ENCODE measurements around the gene HOATZ.

Gene HOATZ

DNA sequence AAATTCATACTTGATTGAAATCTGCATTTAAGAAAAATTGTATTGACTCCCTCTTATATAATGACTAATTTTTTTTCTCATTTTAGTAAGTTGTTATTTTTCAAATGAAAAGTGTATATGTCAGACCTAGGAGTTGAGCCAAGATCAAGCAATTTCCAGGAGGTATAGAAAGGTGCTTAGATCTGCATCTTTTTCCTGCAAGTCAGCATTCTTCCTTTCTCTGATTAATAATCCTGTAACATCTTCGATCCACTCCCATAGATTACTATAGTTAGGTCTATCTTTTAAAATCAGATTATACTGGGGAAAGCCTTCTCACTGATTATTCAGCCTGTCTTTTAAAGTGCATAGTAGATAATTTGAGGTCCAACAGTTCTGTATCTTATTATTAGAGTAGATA, 12.7 kb downstream of the HOATZ start:
- Histone ChIP-seq H3K4me1 (ENCODE audit: control insufficient read depth, insufficient read depth, low read depth, low read length) (no peaks in the 10 kb centered on the region), H2BK120ac (ENCODE audit: low read depth, low read length) (no peak overlapping the region), H3K79me1 (replicated peaks; ENCODE audit: low read length, poor library complexity, severe bottlenecking) (no peaks in the 10 kb centered on the region), H3K27ac (ENCODE audit: low read length, poor library complexity, severe bottlenecking) (no peak overlapping the region), H3K4me3 (ENCODE audit: insufficient read depth in 1 of 2, low read depth in 1 of 2, low read length in 2 of 2) (no peak overlapping the region), H3K36me3 (ENCODE audit: control insufficient read depth in 1 of 2, insufficient read depth in 2 of 2, low read depth in 1 of 2, low read length in 2 of 2) (no peaks in the 10 kb centered on the region), H2BK15ac (ENCODE audit: low read depth, poor library complexity, severe bottlenecking) (no peak overlapping the region), H2AK5ac (ENCODE audit: low read length, severe bottlenecking) (no peak overlapping the region), H3K4ac (ENCODE audit: low read depth in 1 of 2, low read length in 2 of 2) (no peak overlapping the region), H3K4me2 (ENCODE audit: low read length, poor library complexity, severe bottlenecking) (no peak overlapping the region), H3K9me3 (ENCODE audit: control insufficient read depth, low read length) (no peaks in the 10 kb centered on the region), H2AFZ (ENCODE audit: low read depth, low read length) (no peak overlapping the region), H2BK12ac (ENCODE audit: low read length in 2 of 2) (no peak overlapping the region), H3K14ac (ENCODE audit: low read length in 2 of 2) (no peak overlapping the region), H3K18ac (ENCODE audit: low read depth in 1 of 2, low read length in 2 of 2) (no peak overlapping the region), H3K9ac (ENCODE audit: low read length) (peak overlapping the region; percentile 8), H4K91ac (ENCODE audit: low read length) (no peak overlapping the region), H2BK5ac (ENCODE audit: low read depth, low read length, poor library complexity, severe bottlenecking) (no peak overlapping the region), H4K8ac (ENCODE audit: low read length) (no peak overlapping the region), H3K23ac (ENCODE audit: low read length in 2 of 2) (no peak overlapping the region), H3K27me3 (ENCODE audit: control insufficient read depth in 1 of 2, insufficient read depth in 1 of 2, low read length in 2 of 2) (no peaks in the 10 kb centered on the region)
- no CpG with 5 or more reads among the region's 1 CpG for WGBS
- DNase-seq = no peak

DNA sequence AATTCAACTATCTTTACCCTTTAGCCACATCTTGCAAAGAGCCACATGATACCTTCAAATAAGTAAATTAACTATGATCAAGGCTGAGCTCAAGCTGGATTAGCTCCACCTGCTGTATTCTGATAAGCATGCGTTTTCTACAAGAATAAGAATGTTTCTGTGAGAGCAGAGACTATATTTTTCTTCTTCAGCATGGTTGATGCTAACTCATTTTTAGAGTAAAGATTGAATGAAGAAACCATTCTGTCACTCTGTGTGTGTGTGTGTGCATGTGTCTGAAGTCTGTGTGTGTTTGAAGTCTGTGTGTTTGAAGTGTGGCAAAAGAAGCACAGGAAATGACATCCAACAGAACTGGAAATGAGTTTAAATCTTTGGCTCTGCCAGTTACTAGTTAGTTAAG, 14.0 kb downstream of the HOATZ start:
- Histone ChIP-seq H3K4me1 (ENCODE audit: control insufficient read depth, insufficient read depth, low read depth, low read length) (no peaks in the 10 kb centered on the region), H3K4me3 (ENCODE audit: insufficient read depth in 1 of 2, low read depth in 1 of 2, low read length in 2 of 2) (no peak overlapping the region), H2BK120ac (ENCODE audit: low read depth, low read length) (no peak overlapping the region), H3K36me3 (ENCODE audit: control insufficient read depth in 1 of 2, insufficient read depth in 2 of 2, low read depth in 1 of 2, low read length in 2 of 2) (no peaks in the 10 kb centered on the region), H3K4ac (ENCODE audit: low read depth in 1 of 2, low read length in 2 of 2) (no peak overlapping the region), H2BK15ac (ENCODE audit: low read depth, poor library complexity, severe bottlenecking) (no peak overlapping the region), H3K4me2 (ENCODE audit: low read length, poor library complexity, severe bottlenecking) (no peak overlapping the region), H3K79me1 (replicated peaks; ENCODE audit: low read length, poor library complexity, severe bottlenecking) (no peaks in the 10 kb centered on the region), H2AFZ (ENCODE audit: low read depth, low read length) (no peak overlapping the region), H2BK5ac (ENCODE audit: low read depth, low read length, poor library complexity, severe bottlenecking) (no peak overlapping the region), H3K27ac (ENCODE audit: low read length, poor library complexity, severe bottlenecking) (no peak overlapping the region), H3K23ac (ENCODE audit: low read length in 2 of 2) (no peak overlapping the region), H2BK12ac (ENCODE audit: low read length in 2 of 2) (no peak overlapping the region), H3K9ac (ENCODE audit: low read length) (no peak overlapping the region), H2AK5ac (ENCODE audit: low read length, severe bottlenecking) (no peak overlapping the region), H3K27me3 (ENCODE audit: control insufficient read depth in 1 of 2, insufficient read depth in 1 of 2, low read length in 2 of 2) (no peaks in the 10 kb centered on the region), H4K91ac (ENCODE audit: low read length) (no peak overlapping the region), H3K18ac (ENCODE audit: low read depth in 1 of 2, low read length in 2 of 2) (no peak overlapping the region), H3K9me3 (ENCODE audit: control insufficient read depth, low read length) (no peaks in the 10 kb centered on the region), H3K14ac (ENCODE audit: low read length in 2 of 2) (no peak overlapping the region), H4K8ac (ENCODE audit: low read length) (no peak overlapping the region)
- 77% methylated on average over 1 of the region's 1 CpG for WGBS
- no peak for DNase-seq

DNA sequence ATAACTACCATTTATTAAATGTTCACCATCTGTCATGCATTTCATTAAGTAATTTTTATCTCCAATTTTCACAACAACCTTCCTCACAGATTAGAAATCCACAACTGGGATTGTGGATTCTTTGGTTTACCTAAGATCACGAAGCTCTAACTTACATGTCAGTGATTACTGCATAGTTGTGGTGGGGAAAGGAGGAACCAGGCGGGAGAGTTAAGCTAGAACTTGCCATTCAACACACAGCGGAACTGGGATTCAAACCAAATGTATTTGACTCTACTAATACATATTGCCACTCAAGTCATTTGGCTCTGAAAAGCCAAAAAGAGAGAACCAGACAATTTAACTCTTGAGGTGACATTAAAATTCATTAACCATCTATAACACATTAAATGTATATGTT, 15.5 kb downstream of the HOATZ start:
- H3K9ac ChIP-seq (ENCODE audit: low read length) = no peak overlapping the region
- H2AFZ ChIP-seq (ENCODE audit: low read depth, low read length) = no peak overlapping the region
- H3K9me3 ChIP-seq (ENCODE audit: control insufficient read depth, low read length) = no peaks in the 10 kb centered on the region
- H2BK5ac ChIP-seq (ENCODE audit: low read depth, low read length, poor library complexity, severe bottlenecking) = no peak overlapping the region
- H3K4me3 ChIP-seq (ENCODE audit: insufficient read depth in 1 of 2, low read depth in 1 of 2, low read length in 2 of 2) = no peak overlapping the region
- H4K91ac ChIP-seq (ENCODE audit: low read length) = no peak overlapping the region
- DNase-seq = peak; percentile 68
- H3K79me1 ChIP-seq (replicated peaks; ENCODE audit: low read length, poor library complexity, severe bottlenecking) = no peaks in the 10 kb centered on the region
- H3K14ac ChIP-seq (ENCODE audit: low read length in 2 of 2) = no peak overlapping the region
- H3K18ac ChIP-seq (ENCODE audit: low read depth in 1 of 2, low read length in 2 of 2) = no peak overlapping the region
- no peak overlapping the region for H3K23ac ChIP-seq (ENCODE audit: low read length in 2 of 2)
- H3K27me3 ChIP-seq (ENCODE audit: control insufficient read depth in 1 of 2, insufficient read depth in 1 of 2, low read length in 2 of 2) = no peaks in the 10 kb centered on the region
- no peaks in the 10 kb centered on the region for H3K36me3 ChIP-seq (ENCODE audit: control insufficient read depth in 1 of 2, insufficient read depth in 2 of 2, low read depth in 1 of 2, low read length in 2 of 2)
- H4K8ac ChIP-seq (ENCODE audit: low read length) = no peak overlapping the region
- no peak overlapping the region for H3K27ac ChIP-seq (ENCODE audit: low read length, poor library complexity, severe bottlenecking)
- no peak overlapping the region for H2BK12ac ChIP-seq (ENCODE audit: low read length in 2 of 2)
- H2BK15ac ChIP-seq (ENCODE audit: low read depth, poor library complexity, severe bottlenecking) = no peak overlapping the region
- H2AK5ac ChIP-seq (ENCODE audit: low read length, severe bottlenecking) = no peak overlapping the region
- no peak overlapping the region for H3K4ac ChIP-seq (ENCODE audit: low read depth in 1 of 2, low read length in 2 of 2)
- H3K4me1 ChIP-seq (ENCODE audit: control insufficient read depth, insufficient read depth, low read depth, low read length) = peaks cover 1% of the 10 kb centered on the region
- no peak overlapping the region for H2BK120ac ChIP-seq (ENCODE audit: low read depth, low read length)
- no peak overlapping the region for H3K4me2 ChIP-seq (ENCODE audit: low read length, poor library complexity, severe bottlenecking)
- 20% methylated on average over 3 of the region's 3 CpGs for WGBS

DNA sequence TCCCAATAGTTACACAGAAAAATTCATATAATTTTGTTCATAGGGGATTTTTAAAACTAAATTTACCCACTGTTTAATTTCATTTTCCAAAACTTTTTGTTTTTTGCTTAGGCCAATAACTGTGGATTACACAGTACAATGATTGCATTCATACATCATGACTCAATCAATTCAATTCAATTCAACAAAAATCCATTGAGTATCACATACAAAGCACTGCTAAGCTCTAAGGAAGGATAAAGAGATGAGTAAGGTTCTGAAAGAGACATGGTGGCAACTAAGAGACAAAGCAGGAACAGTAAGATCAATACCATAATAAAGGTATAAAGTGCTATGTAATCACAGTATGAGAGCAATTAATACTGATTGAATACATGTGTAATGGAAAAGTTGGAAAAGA, 16.6 kb downstream of the HOATZ start:
- Histone ChIP-seq H3K23ac (ENCODE audit: low read length in 2 of 2) (no peak overlapping the region), H3K27ac (ENCODE audit: low read length, poor library complexity, severe bottlenecking) (no peak overlapping the region), H3K4me1 (ENCODE audit: control insufficient read depth, insufficient read depth, low read depth, low read length) (peaks cover 1% of the 10 kb centered on the region), H3K36me3 (ENCODE audit: control insufficient read depth in 1 of 2, insufficient read depth in 2 of 2, low read depth in 1 of 2, low read length in 2 of 2) (no peaks in the 10 kb centered on the region), H2AFZ (ENCODE audit: low read depth, low read length) (no peak overlapping the region), H4K91ac (ENCODE audit: low read length) (no peak overlapping the region), H3K14ac (ENCODE audit: low read length in 2 of 2) (no peak overlapping the region), H2BK5ac (ENCODE audit: low read depth, low read length, poor library complexity, severe bottlenecking) (no peak overlapping the region), H4K8ac (ENCODE audit: low read length) (no peak overlapping the region), H3K9ac (ENCODE audit: low read length) (peak overlapping the region; percentile 73), H3K4ac (ENCODE audit: low read depth in 1 of 2, low read length in 2 of 2) (no peak overlapping the region), H2BK15ac (ENCODE audit: low read depth, poor library complexity, severe bottlenecking) (no peak overlapping the region), H2BK12ac (ENCODE audit: low read length in 2 of 2) (no peak overlapping the region), H3K27me3 (ENCODE audit: control insufficient read depth in 1 of 2, insufficient read depth in 1 of 2, low read length in 2 of 2) (no peaks in the 10 kb centered on the region), H2BK120ac (ENCODE audit: low read depth, low read length) (no peak overlapping the region), H2AK5ac (ENCODE audit: low read length, severe bottlenecking) (no peak overlapping the region), H3K9me3 (ENCODE audit: control insufficient read depth, low read length) (no peaks in the 10 kb centered on the region), H3K79me1 (replicated peaks; ENCODE audit: low read length, poor library complexity, severe bottlenecking) (no peaks in the 10 kb centered on the region), H3K4me2 (ENCODE audit: low read length, poor library complexity, severe bottlenecking) (no peak overlapping the region), H3K4me3 (ENCODE audit: insufficient read depth in 1 of 2, low read depth in 1 of 2, low read length in 2 of 2) (peak overlapping the region in 1 of 2 experiments; percentile 59), H3K18ac (ENCODE audit: low read depth in 1 of 2, low read length in 2 of 2) (no peak overlapping the region)
- no peak for DNase-seq
